HEK293 (cell line): ENCODE measurements around the gene CD68.
A peak's percentile ranks its signal among the peaks of the same experiment; 100 is the strongest.

Experiments
- CTCF ChIA-PET: fragments of 350-600 bp; formaldehyde crosslinking; extraction: SDS; loops from one replicate; lab custom pipeline; 2021; ENCODE audit warnings: antibody characterized with exemption; lab: Yijun Ruan, JAX
- POLR2A ChIA-PET: fragments of 300-600 bp; formaldehyde crosslinking; extraction: SDS; loops from one replicate; lab custom pipeline; 2020; ENCODE audit warnings: antibody characterized with exemption, inconsistent platforms; lab: Yijun Ruan, JAX
- H3K27ac ChIP-seq: fragments of 200-500 bp; sonication (Bioruptor generic); 2 replicates; pipeline ENCODE4 v1.5.1; 2014; ENCODE audit warnings: low read depth, low read length, control low read depth, inconsistent platforms; ENCODE audit errors: extremely low read depth
- H3K36me3 ChIP-seq, 2 experiments: fragments of 200-500 bp in 1 of 2; sonication (Bioruptor generic) in 1 of 2; 1 replicate in 1 of 2; 2 replicates in 1 of 2; pipeline ENCODE4 v1.5.1; 2014 to 2017; ENCODE audit warnings: inconsistent platforms in 2 of 2, low read length in 2 of 2; ENCODE audit not compliant: control insufficient read depth in 2 of 2, insufficient read depth in 1 of 2
- H3K4me1 ChIP-seq: fragments of 200-500 bp; sonication (Bioruptor generic); 2 replicates; pipeline ENCODE4 v1.5.1; 2014; ENCODE audit warnings: mild to moderate bottlenecking, low read length, inconsistent platforms; ENCODE audit not compliant: control insufficient read depth, insufficient read depth
- H3K4me3 ChIP-seq: 2 replicates; pipeline ENCODE4 v1.5.1; 2011; ENCODE audit warnings: low read depth, mild to moderate bottlenecking, control low read depth, low read length, moderate library complexity
- H3K9me3 ChIP-seq: fragments of 200-500 bp; sonication (Bioruptor generic); 2 replicates; pipeline ENCODE4 v1.5.1; 2014; ENCODE audit warnings: low read depth, low read length, inconsistent platforms; ENCODE audit not compliant: control insufficient read depth, insufficient read depth
- IKZF3 ChIP-seq: fragments of 450-650 bp; IDR thresholded peaks from 2 replicates; pipeline ENCODE4 v1.5.0; 2018; ENCODE audit warnings: missing biosample characterization, mild to moderate bottlenecking, missing genetic modification characterization, moderate library complexity
- KLF7 ChIP-seq: fragments of 450-650 bp; formaldehyde crosslinking; IDR thresholded peaks from 2 replicates; pipeline ENCODE4 v1.5.1; 2016; ENCODE audit warnings: missing biosample characterization, missing genetic modification characterization, borderline replicate concordance
- KLF8 ChIP-seq: fragments of 450-650 bp; formaldehyde crosslinking; IDR thresholded peaks from 2 replicates; pipeline ENCODE4 v1.5.1; 2016; ENCODE audit warnings: missing biosample characterization, missing genetic modification characterization
- MYNN ChIP-seq: fragments of 450-650 bp; formaldehyde crosslinking; IDR thresholded peaks from 2 replicates; pipeline ENCODE4 v1.5.1; 2016; ENCODE audit warnings: missing biosample characterization, missing genetic modification characterization, borderline replicate concordance
- SALL2 ChIP-seq: fragments of 450-650 bp; formaldehyde crosslinking; IDR thresholded peaks from 2 replicates; pipeline ENCODE4 v1.5.0; 2017; ENCODE audit warnings: missing biosample characterization, mild to moderate bottlenecking, missing genetic modification characterization, borderline replicate concordance
- TCF7L2 ChIP-seq: IDR thresholded peaks from 2 replicates; pipeline ENCODE4 v1.6.1; 2011; ENCODE audit warnings: low read depth, mild to moderate bottlenecking, inconsistent platforms, low read length, moderate library complexity, borderline replicate concordance
- ZBTB17 ChIP-seq: fragments of 450-650 bp; formaldehyde crosslinking; IDR thresholded peaks from 2 replicates; pipeline ENCODE4 v1.5.1; 2016; ENCODE audit warnings: missing biosample characterization, missing genetic modification characterization
- ZFP37 ChIP-seq: fragments of 450-650 bp; formaldehyde crosslinking; IDR thresholded peaks from 2 replicates; pipeline ENCODE4 v1.5.1; 2016; ENCODE audit warnings: missing biosample characterization, missing genetic modification characterization
- ZFP69B ChIP-seq: fragments of 450-650 bp; formaldehyde crosslinking; IDR thresholded peaks from 2 replicates; pipeline ENCODE4 v1.5.1; 2016; ENCODE audit warnings: missing biosample characterization, missing genetic modification characterization
- ZNF157 ChIP-seq: fragments of 450-650 bp; formaldehyde crosslinking; IDR thresholded peaks from 2 replicates; pipeline ENCODE4 v1.5.1; 2016; ENCODE audit warnings: missing biosample characterization, missing genetic modification characterization
- ZNF335 ChIP-seq: fragments of 450-650 bp; formaldehyde crosslinking; conservative IDR thresholded peaks from 2 replicates; pipeline ENCODE4 v1.5.1; 2016; ENCODE audit warnings: missing biosample characterization, missing genetic modification characterization
- ZNF596 ChIP-seq: fragments of 450-650 bp; IDR thresholded peaks from 2 replicates; pipeline ENCODE4 v1.5.0; 2018; ENCODE audit warnings: missing biosample characterization, mild to moderate bottlenecking, missing genetic modification characterization, moderate library complexity
- ZNF600 ChIP-seq: fragments of 450-650 bp; formaldehyde crosslinking; IDR thresholded peaks from 2 replicates; pipeline ENCODE4 v1.5.1; 2016; ENCODE audit warnings: missing biosample characterization, missing genetic modification characterization
- ZNF629 ChIP-seq: fragments of 450-650 bp; formaldehyde crosslinking; IDR thresholded peaks from 2 replicates; pipeline ENCODE4 v1.5.1; 2017; ENCODE audit warnings: missing biosample characterization, missing genetic modification characterization
- ZNF654 ChIP-seq: fragments of 450-650 bp; formaldehyde crosslinking; IDR thresholded peaks from 2 replicates; pipeline ENCODE4 v1.5.1; 2016; ENCODE audit warnings: low read depth, missing biosample characterization, missing genetic modification characterization
- ZNF670 ChIP-seq: fragments of 450-650 bp; formaldehyde crosslinking; IDR thresholded peaks from 2 replicates; pipeline ENCODE4 v1.5.1; 2016; ENCODE audit warnings: missing biosample characterization, missing genetic modification characterization, low read depth
- ZNF777 ChIP-seq: fragments of 450-650 bp; formaldehyde crosslinking; IDR thresholded peaks from 2 replicates; pipeline ENCODE4 v1.5.1; 2017; ENCODE audit warnings: missing biosample characterization, missing genetic modification characterization, borderline replicate concordance
- ZSCAN16 ChIP-seq: fragments of 450-650 bp; formaldehyde crosslinking; IDR thresholded peaks from 2 replicates; pipeline ENCODE4 v1.5.1; 2016; ENCODE audit warnings: missing biosample characterization, missing genetic modification characterization
- TF ChIP-seq, protein P1 (sequence below): fragments of 450-650 bp; formaldehyde crosslinking; IDR thresholded peaks from 2 replicates; pipeline ENCODE4 v1.5.1; 2016; ENCODE audit warnings: missing biosample characterization, missing genetic modification characterization
- TF ChIP-seq, protein P2 (sequence below): fragments of 450-650 bp; IDR thresholded peaks from 2 replicates; pipeline ENCODE4 v1.5.1; 2018; ENCODE audit warnings: missing biosample characterization, missing genetic modification characterization
- TF ChIP-seq, protein P3 (sequence below): fragments of 450-650 bp; formaldehyde crosslinking; IDR thresholded peaks from 2 replicates; pipeline ENCODE4 v1.5.1; 2016; ENCODE audit warnings: missing biosample characterization, missing genetic modification characterization
- TF ChIP-seq, protein P4 (sequence below): fragments of 450-650 bp; formaldehyde crosslinking; IDR thresholded peaks from 2 replicates; pipeline ENCODE4 v1.5.1; 2016; ENCODE audit warnings: missing biosample characterization, missing genetic modification characterization

Gene CD68

DNA sequence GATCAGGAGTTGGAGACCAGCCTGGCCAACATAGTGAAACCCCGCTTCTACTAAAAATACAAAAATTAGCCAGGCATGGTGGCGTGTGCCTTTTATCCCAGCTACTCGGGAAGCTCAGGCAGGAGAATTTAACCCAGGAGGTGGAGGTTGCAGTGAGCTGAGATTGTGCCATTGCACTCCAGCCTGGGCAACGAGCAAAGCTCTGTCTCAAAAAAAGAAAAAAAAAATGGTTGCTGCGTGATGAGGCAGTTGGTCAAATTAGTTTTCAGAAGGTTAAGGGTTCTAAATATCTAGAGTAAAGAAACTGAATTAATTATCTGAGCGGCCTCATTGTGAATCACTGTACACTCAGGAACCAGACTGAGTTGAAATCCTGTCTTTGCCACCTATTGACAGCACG is 3.5 kb upstream of the CD68 start (continued):
- TF ChIP-seq ZNF157 (tag by site-specific recombination) (no peak), ZNF670 (tag by site-specific recombination) (no peak)
- TF ChIP-seq, protein P1, sequence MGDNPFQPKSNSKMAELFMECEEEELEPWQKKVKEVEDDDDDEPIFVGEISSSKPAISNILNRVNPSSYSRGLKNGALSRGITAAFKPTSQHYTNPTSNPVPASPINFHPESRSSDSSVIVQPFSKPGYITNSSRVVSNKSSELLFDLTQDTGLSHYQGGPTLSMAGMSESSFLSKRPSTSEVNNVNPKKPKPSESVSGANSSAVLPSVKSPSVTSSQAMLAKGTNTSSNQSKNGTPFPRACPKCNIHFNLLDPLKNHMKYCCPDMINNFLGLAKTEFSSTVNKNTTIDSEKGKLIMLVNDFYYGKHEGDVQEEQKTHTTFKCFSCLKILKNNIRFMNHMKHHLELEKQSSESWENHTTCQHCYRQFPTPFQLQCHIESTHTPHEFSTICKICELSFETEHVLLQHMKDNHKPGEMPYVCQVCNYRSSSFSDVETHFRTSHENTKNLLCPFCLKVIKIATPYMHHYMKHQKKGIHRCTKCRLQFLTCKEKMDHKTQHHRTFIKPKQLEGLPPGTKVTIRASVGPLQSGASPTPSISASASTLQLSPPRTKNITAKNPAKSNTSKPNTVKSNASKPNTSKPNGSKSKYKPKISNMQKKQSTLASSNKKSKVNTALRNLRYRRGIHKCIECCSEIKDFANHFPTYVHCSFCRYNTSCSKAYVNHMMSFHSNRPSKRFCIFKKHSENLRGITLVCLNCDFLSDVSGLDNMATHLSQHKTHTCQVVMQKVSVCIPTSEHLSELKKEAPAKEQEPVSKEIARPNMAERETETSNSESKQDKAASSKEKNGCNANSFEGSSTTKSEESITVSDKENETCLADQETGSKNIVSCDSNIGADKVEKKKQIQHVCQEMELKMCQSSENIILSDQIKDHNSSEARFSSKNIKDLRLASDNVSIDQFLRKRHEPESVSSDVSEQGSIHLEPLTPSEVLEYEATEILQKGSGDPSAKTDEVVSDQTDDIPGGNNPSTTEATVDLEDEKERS = no peak

DNA sequence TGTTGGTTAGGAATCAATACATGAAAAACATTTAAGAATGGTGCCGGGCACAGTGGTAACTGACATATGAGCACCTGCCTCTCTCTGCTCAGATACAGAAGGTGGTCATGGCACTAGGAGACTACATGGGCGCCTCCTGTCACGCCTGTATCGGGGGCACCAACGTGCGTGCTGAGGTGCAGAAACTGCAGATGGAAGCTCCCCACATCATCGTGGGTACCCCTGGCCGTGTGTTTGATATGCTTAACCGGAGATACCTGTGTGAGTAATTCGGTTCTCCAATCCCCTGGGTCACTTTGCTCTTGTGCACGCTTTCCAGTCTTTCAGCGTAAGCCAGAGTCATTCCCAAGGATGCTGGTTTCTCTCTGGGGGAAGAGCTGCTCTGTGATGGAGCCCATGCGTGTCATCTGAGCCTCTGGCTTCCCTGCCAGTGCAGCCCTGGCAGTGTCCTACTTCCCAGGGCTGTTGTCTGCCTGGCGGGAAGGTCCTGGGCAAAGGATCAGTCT is 3.0 kb upstream of the CD68 start:
- H3K9me3 ChIP-seq = no peaks in the 10 kb centered on the region
- peaks cover 39 to 81% of the 10 kb centered on the region in 2 experiments for H3K36me3 ChIP-seq
- CTCF ChIA-PET = interaction anchor here (1.0 to 1.3 kb wide), 3 partner anchors 10 to 16 kb away, joined by 3 read pairs; partner anchors contain the start of gene SENP3
- H3K4me1 ChIP-seq = peaks cover 5% of the 10 kb centered on the region
- H3K27ac ChIP-seq = 0 out of 2 replicates have a peak overlapping the region, but pooled peaks have one; percentile 20
- TF ChIP-seq SALL2 (tag by site-specific recombination) = no peak
- TF ChIP-seq KLF7 (tag by site-specific recombination) = no peak
- TF ChIP-seq TCF7L2 = no peak
- TF ChIP-seq, protein P2, sequence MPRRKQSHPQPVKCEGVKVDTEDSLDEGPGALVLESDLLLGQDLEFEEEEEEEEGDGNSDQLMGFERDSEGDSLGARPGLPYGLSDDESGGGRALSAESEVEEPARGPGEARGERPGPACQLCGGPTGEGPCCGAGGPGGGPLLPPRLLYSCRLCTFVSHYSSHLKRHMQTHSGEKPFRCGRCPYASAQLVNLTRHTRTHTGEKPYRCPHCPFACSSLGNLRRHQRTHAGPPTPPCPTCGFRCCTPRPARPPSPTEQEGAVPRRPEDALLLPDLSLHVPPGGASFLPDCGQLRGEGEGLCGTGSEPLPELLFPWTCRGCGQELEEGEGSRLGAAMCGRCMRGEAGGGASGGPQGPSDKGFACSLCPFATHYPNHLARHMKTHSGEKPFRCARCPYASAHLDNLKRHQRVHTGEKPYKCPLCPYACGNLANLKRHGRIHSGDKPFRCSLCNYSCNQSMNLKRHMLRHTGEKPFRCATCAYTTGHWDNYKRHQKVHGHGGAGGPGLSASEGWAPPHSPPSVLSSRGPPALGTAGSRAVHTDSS = no peak
- no peak for TF ChIP-seq ZFP37
- TF ChIP-seq ZBTB17 (tag by site-specific recombination) = peak; percentile 43; the same call in 1 of the 2 replicates
- no peak for TF ChIP-seq ZNF654 (tag by site-specific recombination)
- peak; percentile 82 for TF ChIP-seq ZNF600 (tag by site-specific recombination)
- TF ChIP-seq, all 188 proteins: peak for 2
- no peak overlapping the region for H3K4me3 ChIP-seq
- POLR2A ChIA-PET = interaction anchor here (0.6 to 8.2 kb wide), 5 partner anchors 9 to 247 kb away, joined by 3 to 98 read pairs (median 3); partner anchors contain the start of genes MPDU1, TP53 and WRAP53

DNA sequence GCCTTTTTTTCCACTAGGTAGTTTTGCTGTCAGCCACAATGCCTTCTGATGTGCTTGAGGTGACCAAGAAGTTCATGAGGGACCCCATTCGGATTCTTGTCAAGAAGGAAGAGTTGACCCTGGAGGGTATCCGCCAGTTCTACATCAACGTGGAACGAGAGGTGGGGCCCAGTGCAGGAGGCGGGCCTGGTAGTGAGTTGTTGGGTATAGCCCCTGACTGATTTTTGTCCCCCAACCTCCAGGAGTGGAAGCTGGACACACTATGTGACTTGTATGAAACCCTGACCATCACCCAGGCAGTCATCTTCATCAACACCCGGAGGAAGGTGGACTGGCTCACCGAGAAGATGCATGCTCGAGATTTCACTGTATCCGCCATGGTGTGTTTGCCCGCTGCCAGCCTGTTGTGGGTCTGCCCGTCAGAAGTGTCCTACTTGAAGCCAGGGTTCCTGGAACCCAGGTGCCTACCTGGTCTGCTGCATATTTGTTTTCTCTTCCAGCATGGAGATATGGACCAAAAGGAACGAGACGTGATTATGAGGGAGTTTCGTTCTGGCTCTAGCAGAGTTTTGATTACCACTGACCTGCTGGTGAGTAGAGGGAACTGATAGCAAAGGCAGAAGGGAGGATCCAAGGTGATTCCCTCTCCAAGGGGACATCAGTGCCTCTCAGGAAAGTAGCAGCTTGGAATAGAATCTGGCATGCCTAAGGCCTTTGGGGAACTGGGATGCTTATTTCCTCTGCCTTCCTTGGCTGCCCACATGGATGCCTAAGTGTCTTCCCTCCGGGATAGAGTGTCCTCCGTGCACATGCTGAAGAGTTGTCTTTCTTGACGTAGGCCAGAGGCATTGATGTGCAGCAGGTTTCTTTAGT is 1.9 kb upstream of the CD68 start:
- Histone ChIP-seq H3K4me1 (peaks cover 3% of the 10 kb centered on the region; the same call in 1 of the 2 replicates), H3K9me3 (no peaks in the 10 kb centered on the region), H3K4me3 (no peak overlapping the region), H3K27ac (peak overlapping the region; percentile 7), H3K36me3 (peaks cover 39 to 86% of the 10 kb centered on the region in 2 experiments)
- ChIA-PET POLR2A (interaction anchor here (2.7 to 3.7 kb wide), 2 partner anchors 50 to 109 kb away, joined by 9 to 50 read pairs; partner anchors contain the start of genes SAT2, TP53 and WRAP53), CTCF (interaction anchor here (0.9 to 1.1 kb wide), 3 partner anchors 10 to 110 kb away, joined by 3 to 5 read pairs (median 3); partner anchors contain the start of gene TP53)
- TF ChIP-seq IKZF3 (tag by site-specific recombination) (peak; percentile 79), ZNF596 (tag by site-specific recombination) (0 out of 2 replicates have a peak, but pooled peaks have one; percentile 2), ZNF600 (tag by site-specific recombination) (peak; percentile 97), ZNF629 (tag by site-specific recombination) (0 out of 2 replicates have a peak, but pooled peaks have one; percentile 45), KLF8 (tag by site-specific recombination) (0 out of 2 replicates have a peak, but pooled peaks have one; percentile 7), ZSCAN16 (tag by site-specific recombination) (no peak), ZFP69B (tag by site-specific recombination) (0 out of 2 replicates have a peak, but pooled peaks have one; percentile 27), MYNN (tag by site-specific recombination) (no peak), ZNF335 (0 out of 2 replicates have a peak, but pooled peaks have one; percentile 37), ZNF777 (tag by site-specific recombination) (no peak)
- TF ChIP-seq, protein P3, sequence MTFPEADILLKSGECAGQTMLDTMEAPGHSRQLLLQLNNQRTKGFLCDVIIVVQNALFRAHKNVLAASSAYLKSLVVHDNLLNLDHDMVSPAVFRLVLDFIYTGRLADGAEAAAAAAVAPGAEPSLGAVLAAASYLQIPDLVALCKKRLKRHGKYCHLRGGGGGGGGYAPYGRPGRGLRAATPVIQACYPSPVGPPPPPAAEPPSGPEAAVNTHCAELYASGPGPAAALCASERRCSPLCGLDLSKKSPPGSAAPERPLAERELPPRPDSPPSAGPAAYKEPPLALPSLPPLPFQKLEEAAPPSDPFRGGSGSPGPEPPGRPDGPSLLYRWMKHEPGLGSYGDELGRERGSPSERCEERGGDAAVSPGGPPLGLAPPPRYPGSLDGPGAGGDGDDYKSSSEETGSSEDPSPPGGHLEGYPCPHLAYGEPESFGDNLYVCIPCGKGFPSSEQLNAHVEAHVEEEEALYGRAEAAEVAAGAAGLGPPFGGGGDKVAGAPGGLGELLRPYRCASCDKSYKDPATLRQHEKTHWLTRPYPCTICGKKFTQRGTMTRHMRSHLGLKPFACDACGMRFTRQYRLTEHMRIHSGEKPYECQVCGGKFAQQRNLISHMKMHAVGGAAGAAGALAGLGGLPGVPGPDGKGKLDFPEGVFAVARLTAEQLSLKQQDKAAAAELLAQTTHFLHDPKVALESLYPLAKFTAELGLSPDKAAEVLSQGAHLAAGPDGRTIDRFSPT = peak; percentile 20; the same call in 1 of the 2 replicates
- TF ChIP-seq, protein P4, sequence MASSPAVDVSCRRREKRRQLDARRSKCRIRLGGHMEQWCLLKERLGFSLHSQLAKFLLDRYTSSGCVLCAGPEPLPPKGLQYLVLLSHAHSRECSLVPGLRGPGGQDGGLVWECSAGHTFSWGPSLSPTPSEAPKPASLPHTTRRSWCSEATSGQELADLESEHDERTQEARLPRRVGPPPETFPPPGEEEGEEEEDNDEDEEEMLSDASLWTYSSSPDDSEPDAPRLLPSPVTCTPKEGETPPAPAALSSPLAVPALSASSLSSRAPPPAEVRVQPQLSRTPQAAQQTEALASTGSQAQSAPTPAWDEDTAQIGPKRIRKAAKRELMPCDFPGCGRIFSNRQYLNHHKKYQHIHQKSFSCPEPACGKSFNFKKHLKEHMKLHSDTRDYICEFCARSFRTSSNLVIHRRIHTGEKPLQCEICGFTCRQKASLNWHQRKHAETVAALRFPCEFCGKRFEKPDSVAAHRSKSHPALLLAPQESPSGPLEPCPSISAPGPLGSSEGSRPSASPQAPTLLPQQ (tag by site-specific recombination) = peak; percentile 60
